CD4-positive, alpha-beta T cell treated with Interleukin-6 at 100 ng/mL for 8 hours (primary cell): Measurements from ENCODE around the gene DMD.

Experiments
- DNase-seq: peaks from one replicate; pipeline ENCODE4 v3.0.0-alpha.2; 2020; ENCODE audit warnings: mixed read lengths, low spot score

Gene DMD

GRCh38 chrX:31338991-31339350 is 1872.4 kb downstream of the DMD start:
- DNase-seq: no peak

GRCh38 chrX:31337332-31337731 is 1874.0 kb downstream of the DMD start:
- DNase-seq: no peak

GRCh38 chrX:31336419-31336818 is 1874.9 kb downstream of the DMD start:
- no peak for DNase-seq

GRCh38 chrX:31334997-31335396 is 1876.4 kb downstream of the DMD start:
- DNase-seq: no peak

GRCh38 chrX:31333165-31333831 is 1878.1 kb downstream of the DMD start:
- DNase-seq: no peak

- no peak for DNase-seq
Measured at GRCh38 chrX:31331928-31332327, 1879.4 kb downstream of the DMD start.

GRCh38 chrX:31331015-31331414 is 1880.3 kb downstream of the DMD start:
- DNase-seq: no peak

- no peak for DNase-seq
Measured at GRCh38 chrX:31329298-31329697, 1882.1 kb downstream of the DMD start.

- no peak for DNase-seq
Measured at GRCh38 chrX:31323658-31324057, 1887.7 kb downstream of the DMD start.

GRCh38 chrX:31320740-31321139 is 1890.6 kb downstream of the DMD start:
- DNase-seq: no peak

- DNase-seq: no peak
Measured at GRCh38 chrX:31319586-31319985, 1891.8 kb downstream of the DMD start.

GRCh38 chrX:31318866-31319265 is 1892.5 kb downstream of the DMD start:
- no peak for DNase-seq

- no peak for DNase-seq
Measured at GRCh38 chrX:31316340-31316991, 1894.9 kb downstream of the DMD start.

- DNase-seq: no peak
Measured at GRCh38 chrX:31314921-31315320, 1896.4 kb downstream of the DMD start.

- DNase-seq: no peak
Measured at GRCh38 chrX:31307952-31308351, 1903.4 kb downstream of the DMD start.

GRCh38 chrX:31302573-31303075 is 1908.7 kb downstream of the DMD start:
- no peak for DNase-seq

- no peak for DNase-seq
Measured at GRCh38 chrX:31301941-31302340, 1909.4 kb downstream of the DMD start.

GRCh38 chrX:31301203-31301602 is 1910.1 kb downstream of the DMD start:
- DNase-seq: no peak

GRCh38 chrX:31298916-31299315 is 1912.4 kb downstream of the DMD start:
- no peak for DNase-seq

- DNase-seq: no peak
Measured at GRCh38 chrX:31297881-31298280, 1913.5 kb downstream of the DMD start.

- no peak for DNase-seq
Measured at GRCh38 chrX:31294475-31294874, 1916.9 kb downstream of the DMD start.

GRCh38 chrX:31293409-31293808 is 1917.9 kb downstream of the DMD start:
- no peak for DNase-seq

GRCh38 chrX:31291131-31291530 is 1920.2 kb downstream of the DMD start:
- DNase-seq: no peak

- DNase-seq: no peak
Measured at GRCh38 chrX:31287861-31288260, 1923.5 kb downstream of the DMD start.
